H9 (cell line): ENCODE measurements around the gene CHSY1. TPM values are rescaled to one million over a fixed set of nuclear protein-coding genes. Genes with fewer than 3 reads are reported as not detected.

ENCODE experiments used
- DNase-seq: peaks from one replicate; pipeline ENCODE4 v3.0.0-alpha.2; 2017
- H2AFZ ChIP-seq: one replicate; pipeline ENCODE4 v1.6.1; 2013; ENCODE audit warnings: mild to moderate bottlenecking, low read length, control low read depth, moderate library complexity
- H2AK5ac ChIP-seq: 2 replicates; pipeline ENCODE4 v1.6.1; 2013; ENCODE audit warnings: low read length, control low read depth, mixed read lengths; ENCODE audit not compliant: insufficient read length
- H2BK120ac ChIP-seq: one replicate; pipeline ENCODE4 v1.6.1; 2013; ENCODE audit warnings: low read depth, mild to moderate bottlenecking, low read length, control low read depth, inconsistent platforms; ENCODE audit not compliant: poor library complexity, severe bottlenecking
- H2BK12ac ChIP-seq: 2 replicates; pipeline ENCODE4 v1.6.1; 2013; ENCODE audit warnings: low read length, control low read depth, mixed read lengths, low read depth; ENCODE audit not compliant: insufficient read length
- H2BK15ac ChIP-seq: 2 replicates; pipeline ENCODE4 v1.6.1; 2013; ENCODE audit warnings: low read depth, low read length, control low read depth
- H2BK20ac ChIP-seq: one replicate; pipeline ENCODE4 v1.6.1; 2013; ENCODE audit warnings: low read depth, mild to moderate bottlenecking, low read length, control low read depth, inconsistent platforms; ENCODE audit not compliant: poor library complexity, severe bottlenecking
- H2BK5ac ChIP-seq: 2 replicates; pipeline ENCODE4 v1.6.1; 2013; ENCODE audit warnings: low read length, control low read depth, mixed read lengths; ENCODE audit not compliant: insufficient read length
- H3K14ac ChIP-seq: 2 replicates; pipeline ENCODE4 v1.6.1; 2013; ENCODE audit warnings: low read length, control low read depth; ENCODE audit not compliant: insufficient read depth
- H3K18ac ChIP-seq: 2 replicates; pipeline ENCODE4 v1.6.1; 2013; ENCODE audit warnings: low read depth, mild to moderate bottlenecking, mixed read lengths, low read length, control low read depth; ENCODE audit not compliant: insufficient read length
- H3K23ac ChIP-seq: 2 replicates; pipeline ENCODE4 v1.6.1; 2013; ENCODE audit warnings: low read length, control low read depth, mixed read lengths, low read depth; ENCODE audit not compliant: insufficient read length
- H3K23me2 ChIP-seq: 2 replicates; pipeline ENCODE4 v1.6.1; 2013; ENCODE audit warnings: low read depth, mild to moderate bottlenecking, mixed read lengths, low read length, control low read depth; ENCODE audit not compliant: insufficient read length, poor library complexity, severe bottlenecking
- H3K27ac ChIP-seq: 2 replicates; pipeline ENCODE4 v1.5.1; 2013; ENCODE audit warnings: low read length, control low read depth, mixed read lengths, low read depth; ENCODE audit not compliant: insufficient read length
- H3K27me3 ChIP-seq: 2 replicates; pipeline ENCODE4 v1.6.1; 2013; ENCODE audit warnings: low read length, control low read depth, inconsistent platforms; ENCODE audit not compliant: insufficient read depth
- H3K4ac ChIP-seq: 2 replicates; pipeline ENCODE4 v1.6.1; 2013; ENCODE audit warnings: low read depth, mild to moderate bottlenecking, control low read depth, inconsistent platforms, low read length, moderate library complexity
- H3K4me1 ChIP-seq: 2 replicates; pipeline ENCODE4 v1.6.1; 2013; ENCODE audit warnings: low read length, control low read depth, inconsistent platforms; ENCODE audit not compliant: insufficient read depth
- H3K4me2 ChIP-seq: 2 replicates; pipeline ENCODE4 v1.6.1; 2013; ENCODE audit warnings: low read length, control low read depth, mixed read lengths; ENCODE audit not compliant: insufficient read length, insufficient read depth
- H3K56ac ChIP-seq: 2 replicates; pipeline ENCODE4 v1.6.1; 2013; ENCODE audit warnings: low read depth, mild to moderate bottlenecking, mixed read lengths, low read length, control low read depth; ENCODE audit not compliant: insufficient read length
- H3K79me1 ChIP-seq: 2 replicates; pipeline ENCODE4 v1.6.1; 2013; ENCODE audit warnings: low read depth, mild to moderate bottlenecking, moderate library complexity, low read length, control low read depth, inconsistent platforms; ENCODE audit not compliant: insufficient read depth, poor library complexity, severe bottlenecking
- H3K79me2 ChIP-seq: 2 replicates; pipeline ENCODE4 v1.6.1; 2013; ENCODE audit warnings: low read length, control low read depth, inconsistent platforms; ENCODE audit not compliant: insufficient read depth
- H3K9ac ChIP-seq: 2 replicates; pipeline ENCODE4 v1.6.1; 2013; ENCODE audit warnings: low read length, control low read depth, mixed read lengths; ENCODE audit not compliant: insufficient read length; ENCODE audit errors: extremely low read depth
- H3K9me3 ChIP-seq: one replicate; pipeline ENCODE4 v1.6.1; 2013; ENCODE audit warnings: low read depth, low read length, inconsistent platforms; ENCODE audit not compliant: control insufficient read depth
- H3T11ph ChIP-seq: one replicate; pipeline ENCODE4 v1.6.1; 2013; ENCODE audit warnings: mild to moderate bottlenecking, low read length, control low read depth, inconsistent platforms
- H4K20me1 ChIP-seq: one replicate; pipeline ENCODE4 v1.6.1; 2013; ENCODE audit not compliant: control insufficient read depth, insufficient read length, insufficient read depth
- H4K5ac ChIP-seq: 2 replicates; pipeline ENCODE4 v1.6.1; 2013; ENCODE audit warnings: low read depth, mild to moderate bottlenecking, mixed read lengths, low read length, control low read depth; ENCODE audit not compliant: insufficient read length
- H4K8ac ChIP-seq: replicated peaks from 2 replicates; pipeline ENCODE4 v1.6.1; 2013; ENCODE audit warnings: low read length, control low read depth, mixed read lengths, low read depth; ENCODE audit not compliant: insufficient read length
- H4K91ac ChIP-seq: 2 replicates; pipeline ENCODE4 v1.6.1; 2013; ENCODE audit warnings: low read depth, mild to moderate bottlenecking, moderate library complexity, mixed read lengths, low read length, control low read depth; ENCODE audit not compliant: insufficient read length
- H3K27ac Mint-ChIP-seq, 3 experiments: 2 replicates in 2 of 3; 3 replicates in 1 of 3; pipeline ENCODE4 v1.8.0; 2020 to 2021; ENCODE audit warnings: mixed read lengths in 3 of 3, mild to moderate bottlenecking in 1 of 3, moderate library complexity in 1 of 3
- H3K27me3 Mint-ChIP-seq: 2 replicates; pipeline ENCODE4 v1.8.0; 2021; ENCODE audit warnings: low read depth, mild to moderate bottlenecking, moderate library complexity, mixed read lengths
- H3K36me3 Mint-ChIP-seq, 3 experiments: 2 replicates in 2 of 3; 3 replicates in 1 of 3; pipeline ENCODE4 v1.8.0; 2020 to 2021; ENCODE audit warnings: low read depth in 3 of 3, mixed read lengths in 3 of 3; ENCODE audit not compliant: insufficient read depth in 1 of 3
- H3K4me1 Mint-ChIP-seq, 2 experiments: 2 replicates each; pipeline ENCODE4 v1.8.0; 2020; ENCODE audit warnings: mixed read lengths in 2 of 2
- H3K4me3 Mint-ChIP-seq, 2 experiments: 2 replicates in 1 of 2; 3 replicates in 1 of 2; pipeline ENCODE4 v1.8.0; 2020 to 2021; ENCODE audit warnings: mild to moderate bottlenecking in 2 of 2, mixed read lengths in 2 of 2, moderate library complexity in 1 of 2
- H3K9me3 Mint-ChIP-seq, 2 experiments: 2 replicates in 1 of 2; 3 replicates in 1 of 2; pipeline ENCODE4 v1.8.0; 2020; ENCODE audit warnings: mild to moderate bottlenecking in 2 of 2, mixed read lengths in 2 of 2, moderate library complexity in 1 of 2
- WGBS: extraction: QIAGEN DNeasy Blood & Tissue Kit; methylation state at CpG from one replicate; pipeline ENCODE4 v1.1.7; 2013; ENCODE audit warnings: missing lambda C conversion rate, low lambda C conversion rate, mixed read lengths; ENCODE audit not compliant: insufficient read length; ENCODE audit errors: extremely low coverage; 5-methylcytosine and 5-hydroxymethylcytosine counted together
- total RNA-seq: library from RNA; stranded (reverse); gene quantifications from 2 replicates; pipeline ENCODE4 v1.2.1, GENCODE V29; 2021
- TF ChIP-seq, protein P1 (sequence below): fragments of 200-600 bp; sonication (generic); conservative IDR thresholded peaks from 3 replicates; pipeline ENCODE4 v1.8.0; 2021; ENCODE audit warnings: antibody characterized with exemption, mild to moderate bottlenecking

CHSY1 gene
- total RNA-seq, 1 experiment from 2014 or later = 68.3 TPM

DNA sequence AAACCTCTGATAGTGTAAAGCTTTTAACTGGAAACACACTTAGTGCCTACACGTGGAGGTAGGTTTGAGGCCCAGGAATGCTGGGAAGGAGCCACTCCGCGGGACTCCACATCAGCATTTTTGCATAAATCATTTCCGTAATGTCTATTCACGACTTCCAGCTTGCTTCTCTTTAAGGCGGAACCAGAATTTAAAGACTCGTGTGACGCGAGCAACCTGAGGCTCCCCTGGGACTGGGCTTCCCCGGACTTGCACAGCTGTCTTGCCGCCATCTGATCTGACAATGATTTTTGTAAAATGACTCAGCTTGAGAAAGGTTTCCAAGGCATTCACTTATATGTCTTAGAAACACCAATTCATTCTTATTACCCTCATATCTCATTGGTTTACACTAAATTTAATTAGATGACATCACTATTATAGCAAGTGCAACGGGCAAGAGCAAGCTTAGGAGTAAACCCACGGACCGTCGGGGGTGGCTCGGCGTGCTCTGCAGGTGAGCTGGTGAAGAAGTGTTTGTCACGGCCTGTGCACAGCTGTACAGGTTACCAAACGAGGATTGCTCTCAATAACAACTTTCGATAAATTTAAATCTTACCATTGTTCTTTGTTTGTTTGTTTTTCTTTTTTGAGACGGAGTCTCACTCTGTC, 95.2 kb downstream of the CHSY1 start:
- Histone ChIP-seq H2BK15ac (no peak overlapping the region), H3K18ac (no peak overlapping the region), H3K4me2 (no peak overlapping the region), H2BK5ac (no peak overlapping the region), H4K8ac (no peak overlapping the region), H4K5ac (no peak overlapping the region), H2AFZ (no peak overlapping the region), H3K79me2 (no peaks in the 10 kb centered on the region), H3K14ac (no peak overlapping the region), H3K79me1 (no peaks in the 10 kb centered on the region), H3K4me1 (peaks cover 3% of the 10 kb centered on the region; the same call in 1 of the 2 replicates), H4K20me1 (no peaks in the 10 kb centered on the region), H3K9me3 (no peaks in the 10 kb centered on the region), H2AK5ac (no peak overlapping the region), H3K27ac (no peak overlapping the region), H3K4ac (no peak overlapping the region), H2BK120ac (no peak overlapping the region), H3K27me3 (no peaks in the 10 kb centered on the region), H3K9ac (no peak overlapping the region), H2BK20ac (no peak overlapping the region), H4K91ac (no peak overlapping the region), H3K23me2 (no peaks in the 10 kb centered on the region), H3K23ac (no peak overlapping the region), H2BK12ac (no peak overlapping the region), H3K56ac (no peak overlapping the region), H3T11ph (no peak overlapping the region)
- Mint-ChIP-seq H3K27ac (no peak overlapping the region), H3K36me3 (no peaks in the 10 kb centered on the region; a peak in 1 of 7 replicates), H3K27me3 (peaks cover 3% of the 10 kb centered on the region), H3K4me3 (no peak overlapping the region), H3K4me1 (peaks cover 20 to 32% of the 10 kb centered on the region in 2 experiments), H3K9me3 (no peaks in the 10 kb centered on the region; a peak in 1 of 5 replicates)
- no peak for DNase-seq
- no CpG with 5 or more reads among the region's 21 CpGs for WGBS
- TF ChIP-seq, protein P1, sequence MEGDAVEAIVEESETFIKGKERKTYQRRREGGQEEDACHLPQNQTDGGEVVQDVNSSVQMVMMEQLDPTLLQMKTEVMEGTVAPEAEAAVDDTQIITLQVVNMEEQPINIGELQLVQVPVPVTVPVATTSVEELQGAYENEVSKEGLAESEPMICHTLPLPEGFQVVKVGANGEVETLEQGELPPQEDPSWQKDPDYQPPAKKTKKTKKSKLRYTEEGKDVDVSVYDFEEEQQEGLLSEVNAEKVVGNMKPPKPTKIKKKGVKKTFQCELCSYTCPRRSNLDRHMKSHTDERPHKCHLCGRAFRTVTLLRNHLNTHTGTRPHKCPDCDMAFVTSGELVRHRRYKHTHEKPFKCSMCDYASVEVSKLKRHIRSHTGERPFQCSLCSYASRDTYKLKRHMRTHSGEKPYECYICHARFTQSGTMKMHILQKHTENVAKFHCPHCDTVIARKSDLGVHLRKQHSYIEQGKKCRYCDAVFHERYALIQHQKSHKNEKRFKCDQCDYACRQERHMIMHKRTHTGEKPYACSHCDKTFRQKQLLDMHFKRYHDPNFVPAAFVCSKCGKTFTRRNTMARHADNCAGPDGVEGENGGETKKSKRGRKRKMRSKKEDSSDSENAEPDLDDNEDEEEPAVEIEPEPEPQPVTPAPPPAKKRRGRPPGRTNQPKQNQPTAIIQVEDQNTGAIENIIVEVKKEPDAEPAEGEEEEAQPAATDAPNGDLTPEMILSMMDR = no peak
